COR-L47 (cell line): ENCODE measurements around the gene ACSM3.
A peak's percentile ranks its signal among the peaks of the same experiment; 100 is the strongest.
"Not testable (repeated sequence)": the region's sequence is repeated elsewhere in the genome, so short reads cannot be mapped to it uniquely, and the experiment has no call there.

Source experiments
- DNase-seq: peaks from one replicate; lab custom pipeline; 2025; lab: John Stamatoyannopoulos, UW

Gene ACSM3

DNA sequence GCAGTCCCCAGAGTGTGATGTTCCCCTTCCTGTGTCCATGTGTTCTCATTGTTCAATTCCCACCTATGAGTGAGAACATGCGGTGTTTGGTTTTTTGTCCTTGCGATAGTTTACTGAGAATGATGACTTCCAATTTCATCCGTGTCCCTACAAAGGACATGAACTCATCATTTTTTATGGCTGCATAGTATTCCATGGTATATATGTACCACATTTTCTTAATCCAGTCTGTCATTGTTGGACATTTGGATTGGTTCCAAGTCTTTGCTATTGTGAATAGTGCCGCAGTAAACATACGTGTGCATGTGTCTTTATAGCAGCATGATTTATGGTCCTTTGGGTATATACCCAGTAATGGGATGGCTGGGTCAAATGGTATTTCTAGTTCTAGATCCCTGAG, 8.0 kb upstream of the ACSM3 start:
- not testable (repeated sequence) for DNase-seq

DNA sequence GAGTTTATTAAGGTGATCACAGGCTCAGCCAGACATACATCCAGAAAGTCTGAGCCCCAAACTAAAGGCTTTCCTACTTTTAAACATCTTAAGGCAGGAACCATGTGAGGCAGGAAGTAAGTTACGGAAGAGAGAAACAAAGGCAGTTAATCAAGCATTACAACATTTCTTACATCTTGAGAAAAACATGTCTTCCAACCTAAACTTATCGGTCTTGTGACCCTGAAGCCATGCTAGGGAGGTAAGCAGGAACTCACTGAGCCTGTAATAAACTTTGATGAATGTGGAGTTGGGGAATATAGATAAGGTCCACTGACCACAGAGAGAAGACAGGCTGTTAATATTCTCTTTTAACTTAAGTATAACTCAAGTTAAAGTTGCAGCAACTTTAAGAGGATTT, 3.5 kb upstream of the ACSM3 start:
- no peak for DNase-seq

DNA sequence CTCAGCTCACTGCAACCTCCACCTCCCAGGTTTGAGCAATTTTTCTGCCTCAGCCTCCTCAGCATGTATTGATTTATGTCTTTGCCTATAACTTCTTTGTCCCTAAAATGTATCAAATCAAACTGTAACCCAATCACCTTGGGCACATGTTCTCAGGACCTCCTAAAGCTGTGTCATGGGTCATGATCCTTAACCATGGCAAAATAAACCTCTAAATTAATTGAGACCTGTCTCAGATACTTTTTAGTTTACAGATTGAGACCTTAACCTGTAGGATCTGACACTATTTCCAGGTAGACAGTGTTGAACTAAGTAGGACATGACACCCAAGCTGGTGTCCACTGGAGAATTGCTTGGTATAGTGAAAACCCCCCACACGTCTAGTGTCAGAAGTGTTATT, 2.6 kb upstream of the ACSM3 start:
- no peak for DNase-seq

DNA sequence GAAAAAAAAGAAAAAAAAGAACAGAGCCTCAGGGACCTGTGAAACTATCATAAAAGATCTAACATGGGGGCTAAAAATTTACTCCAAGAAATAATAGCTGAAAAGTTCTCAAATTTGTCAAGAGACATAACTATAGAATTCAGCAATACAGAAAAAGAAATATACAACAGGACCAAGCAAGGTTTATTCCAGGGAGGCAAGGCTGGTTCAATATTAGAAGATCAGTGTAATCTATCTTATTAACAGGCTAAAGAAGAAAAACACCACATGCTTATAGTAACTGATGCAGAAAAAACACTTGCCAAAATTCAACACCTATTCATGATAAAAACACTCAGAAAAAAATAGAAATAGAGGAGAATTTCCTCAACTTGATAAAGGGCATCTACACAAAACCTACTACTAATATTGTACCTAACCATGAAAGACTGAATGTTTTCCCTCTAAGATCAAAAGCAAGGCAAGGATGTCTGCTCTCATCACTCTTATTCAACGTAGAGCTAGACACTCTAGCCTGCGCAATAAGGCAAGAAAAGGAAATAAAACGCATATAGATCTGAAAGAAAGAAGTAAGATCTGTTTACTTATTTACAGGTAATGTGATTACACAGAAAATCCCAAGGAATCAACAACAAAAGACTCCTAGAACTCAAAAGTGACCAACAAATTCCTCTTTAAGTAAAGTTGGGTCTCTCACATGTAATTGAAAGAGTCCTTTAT, 1.2 kb upstream of the ACSM3 start:
- DNase-seq = no peak

DNA sequence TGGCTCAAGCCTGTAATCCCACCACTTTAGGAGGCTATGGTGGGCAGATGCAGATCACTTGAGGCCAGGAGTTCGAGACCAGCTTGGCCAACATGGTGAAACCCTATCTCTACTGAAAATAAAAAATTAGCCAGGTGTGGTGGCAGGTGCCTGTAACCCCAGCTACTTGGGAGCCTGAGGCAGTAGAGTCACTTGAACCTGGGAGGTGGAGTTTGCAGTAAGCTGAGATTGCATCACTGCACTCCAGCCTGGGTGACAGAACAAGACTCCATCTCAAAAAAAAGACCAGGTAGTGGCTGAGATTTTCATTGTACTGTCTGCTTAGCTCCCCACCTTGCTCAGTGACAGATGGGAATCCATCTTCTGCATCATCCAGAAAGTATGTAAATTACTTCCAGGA, 634 bp downstream of the ACSM3 start:
- not testable (repeated sequence) for DNase-seq

DNA sequence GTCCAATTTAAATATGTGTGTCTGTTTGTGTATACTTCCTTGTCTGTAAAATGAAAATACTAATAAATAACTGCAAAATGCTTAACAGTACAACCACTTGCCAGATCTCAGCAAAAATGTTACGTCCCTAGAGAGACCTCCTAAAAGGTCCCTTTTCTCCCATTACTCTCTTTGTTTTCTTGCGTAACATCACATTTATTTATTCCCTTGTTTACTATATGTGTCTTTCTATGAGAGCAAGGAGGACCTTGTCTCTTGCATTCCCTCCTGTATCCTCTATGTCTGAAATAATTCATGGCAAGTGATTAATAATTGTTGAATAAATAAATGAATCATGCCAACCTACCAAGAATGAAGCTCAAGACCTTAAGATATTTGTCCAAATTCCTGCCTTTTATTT, 1.9 kb downstream of the ACSM3 start:
- no peak for DNase-seq

DNA sequence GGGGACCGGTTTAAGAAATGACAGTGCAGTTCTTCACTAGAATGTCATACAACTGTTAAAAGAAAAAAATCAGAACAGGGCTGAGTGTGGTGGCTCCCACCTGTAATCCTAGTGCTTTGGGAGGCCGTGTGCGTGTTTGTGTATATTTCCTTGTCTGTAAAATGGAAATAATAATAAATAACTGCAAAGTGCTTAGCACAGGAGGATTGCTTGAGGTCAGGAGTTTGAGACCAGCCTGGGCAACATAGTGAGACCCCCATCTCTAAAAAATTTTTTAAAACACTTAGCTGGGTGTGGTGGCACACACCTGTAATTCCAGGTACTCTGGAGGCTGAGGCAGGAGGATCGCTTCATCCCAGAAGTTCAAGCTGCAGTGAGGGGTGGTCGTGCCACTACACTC, 2.5 kb downstream of the ACSM3 start:
- DNase-seq = no peak

DNA sequence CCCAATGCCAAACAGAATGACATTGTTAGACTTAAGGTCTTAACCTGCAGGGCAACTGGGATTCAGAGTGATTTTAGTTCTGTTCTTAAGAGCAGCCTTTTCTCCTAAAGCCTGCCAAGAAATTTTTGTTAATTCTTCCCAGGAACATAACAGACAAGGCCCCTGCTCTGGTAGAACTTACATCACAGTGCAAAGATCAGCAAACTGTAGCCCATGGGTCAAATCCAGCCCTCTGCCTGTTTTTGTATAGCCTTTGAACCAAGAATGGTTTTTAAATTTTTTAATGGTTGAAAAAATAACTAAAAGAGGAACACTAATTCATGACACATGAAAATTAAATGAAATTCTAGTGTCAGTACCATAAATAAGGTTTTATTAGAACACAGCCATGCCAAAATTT, 3.8 kb downstream of the ACSM3 start:
- no peak for DNase-seq

DNA sequence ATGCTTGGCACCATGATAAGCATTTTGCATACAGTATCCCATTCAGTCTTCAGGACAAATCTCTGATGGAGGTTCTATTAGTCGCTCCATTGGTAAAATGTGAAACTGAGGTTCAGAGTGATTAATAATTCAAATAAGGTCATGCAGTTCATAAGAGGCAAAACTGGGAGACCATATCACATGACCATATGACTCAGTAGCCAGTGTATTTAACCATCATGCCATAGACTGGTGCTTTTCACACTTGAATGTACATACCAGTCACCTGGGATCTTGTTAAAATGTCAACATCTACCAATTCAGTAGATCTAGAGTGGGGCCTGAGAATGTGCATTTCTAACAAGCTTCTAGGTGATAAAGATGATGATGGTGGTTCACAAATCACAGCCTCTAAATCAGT, 4.3 kb downstream of the ACSM3 start:
- DNase-seq = no peak

DNA sequence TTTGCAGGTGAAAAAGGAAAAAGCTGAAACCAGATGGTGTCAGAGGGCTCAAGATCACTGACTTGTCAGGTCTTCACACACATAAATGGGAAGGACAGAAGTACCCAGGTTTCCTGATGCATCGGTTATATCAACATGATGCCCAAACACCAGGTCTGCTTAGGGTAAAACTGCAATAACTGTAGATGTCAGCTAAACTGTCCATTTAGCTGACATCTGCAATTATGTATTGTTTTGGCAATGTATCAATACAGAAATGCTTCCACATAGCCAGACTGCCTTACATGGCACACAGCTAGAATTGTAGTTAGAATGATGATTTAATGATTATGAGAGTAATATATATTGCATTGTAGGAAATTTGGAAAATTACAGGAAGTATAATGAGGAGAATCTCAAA, 5.0 kb downstream of the ACSM3 start:
- no peak for DNase-seq

DNA sequence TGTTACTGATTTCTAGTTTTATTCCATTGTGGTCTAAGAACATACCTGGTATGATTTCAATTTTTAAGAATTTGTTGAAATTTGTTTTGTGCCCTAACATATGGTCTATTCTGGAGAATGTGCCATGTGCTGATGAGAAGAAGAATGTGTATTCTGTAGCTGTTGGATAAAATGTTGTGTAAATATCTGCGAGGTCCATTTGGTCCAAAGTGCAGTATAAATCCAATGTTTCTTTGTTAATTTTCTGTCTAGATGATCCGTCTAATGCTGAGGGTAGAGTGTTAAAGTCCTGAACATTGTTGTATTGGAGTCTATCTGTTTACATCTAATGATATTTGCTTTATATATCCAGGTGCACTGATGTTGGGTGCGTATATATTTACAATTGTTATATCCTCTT, 9.9 kb downstream of the ACSM3 start:
- no peak for DNase-seq

DNA sequence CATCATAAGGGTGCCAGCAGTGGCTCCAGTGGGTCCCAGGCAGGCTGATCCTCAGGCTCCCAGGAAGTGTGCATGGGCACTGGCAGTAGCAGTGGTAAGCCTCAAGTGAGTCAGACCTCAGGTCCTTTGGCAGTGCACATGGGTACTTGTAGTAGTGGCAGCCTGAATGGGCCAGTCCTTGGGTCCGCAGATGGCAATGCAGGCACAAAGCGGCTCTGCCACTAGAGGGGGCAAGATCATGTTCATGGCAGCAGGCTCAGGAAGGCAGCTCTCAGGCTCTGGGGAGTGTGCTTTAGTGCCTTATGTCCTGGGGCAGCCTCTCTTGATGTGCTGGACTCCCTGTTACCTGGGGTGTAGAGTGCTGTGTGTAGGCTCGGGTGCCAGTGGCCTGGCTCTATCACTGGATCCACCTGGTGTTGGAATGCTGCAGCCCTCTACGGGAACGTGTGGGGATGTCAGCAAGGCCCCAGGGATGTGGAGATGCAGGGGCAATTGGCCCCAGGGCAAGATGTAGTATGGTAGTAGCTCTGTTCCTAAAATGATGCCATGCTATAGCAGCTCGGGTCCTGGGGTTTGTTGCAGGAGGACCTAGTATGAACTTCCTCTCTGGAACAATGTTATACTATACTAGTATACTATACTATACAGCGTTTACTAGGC, 11.0 kb downstream of the ACSM3 start:
- peak; percentile 42 for DNase-seq

DNA sequence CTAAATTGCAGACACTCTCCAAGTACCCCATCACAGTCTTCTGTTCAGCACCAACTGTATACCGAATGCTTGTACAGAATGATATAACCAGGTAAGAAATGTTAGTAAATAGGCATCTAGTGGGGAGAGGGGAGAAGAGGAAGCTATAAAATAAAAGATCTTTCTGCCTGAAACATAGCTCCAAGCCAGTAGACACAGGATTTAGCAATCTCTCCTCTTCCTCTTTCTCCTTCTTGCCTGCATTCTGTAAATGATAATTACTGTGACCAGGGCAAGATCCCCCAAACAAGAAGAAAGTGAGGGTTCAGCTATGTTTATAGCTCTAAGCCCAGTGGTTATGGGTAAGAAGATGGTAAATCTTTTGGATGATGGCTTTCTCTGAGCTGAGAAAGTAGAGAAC, 17.9 kb downstream of the ACSM3 start:
- no peak for DNase-seq

DNA sequence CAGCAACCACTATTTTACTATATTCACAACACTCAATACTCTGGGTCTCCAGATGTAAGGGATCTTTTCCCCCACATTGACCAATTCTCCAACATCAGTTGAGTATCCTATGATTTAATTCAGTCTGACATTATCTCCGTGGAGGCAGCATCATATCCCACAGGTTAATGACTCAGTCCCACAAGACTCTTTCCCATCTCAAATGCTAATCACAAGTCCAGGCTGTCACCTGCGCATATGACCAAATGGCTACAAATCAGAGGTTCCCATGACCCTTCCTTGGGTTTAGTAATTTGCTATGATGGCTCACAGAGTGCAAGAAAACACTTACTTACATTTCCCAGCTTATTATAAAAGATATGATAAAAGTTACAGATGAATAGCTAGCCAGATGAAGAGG, 18.7 kb downstream of the ACSM3 start:
- no peak for DNase-seq

DNA sequence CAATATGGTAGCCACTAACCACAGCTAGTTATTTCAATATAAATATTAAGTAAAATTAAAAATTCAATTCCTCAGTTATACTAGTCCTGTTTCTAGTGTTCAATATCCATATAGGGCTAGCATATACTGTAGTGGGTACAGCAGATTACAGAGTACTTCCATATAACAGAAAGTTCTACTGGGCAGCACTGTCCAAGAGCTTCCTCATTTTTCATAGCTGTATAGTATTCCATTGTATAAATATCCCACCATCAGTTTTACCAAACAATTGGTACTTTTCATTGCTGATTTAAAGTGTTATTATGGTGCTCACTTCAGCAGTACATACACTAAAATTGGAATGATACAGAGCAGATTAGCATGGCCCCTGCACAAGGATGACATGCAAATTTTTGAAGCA, 20.4 kb downstream of the ACSM3 start:
- DNase-seq = no peak

DNA sequence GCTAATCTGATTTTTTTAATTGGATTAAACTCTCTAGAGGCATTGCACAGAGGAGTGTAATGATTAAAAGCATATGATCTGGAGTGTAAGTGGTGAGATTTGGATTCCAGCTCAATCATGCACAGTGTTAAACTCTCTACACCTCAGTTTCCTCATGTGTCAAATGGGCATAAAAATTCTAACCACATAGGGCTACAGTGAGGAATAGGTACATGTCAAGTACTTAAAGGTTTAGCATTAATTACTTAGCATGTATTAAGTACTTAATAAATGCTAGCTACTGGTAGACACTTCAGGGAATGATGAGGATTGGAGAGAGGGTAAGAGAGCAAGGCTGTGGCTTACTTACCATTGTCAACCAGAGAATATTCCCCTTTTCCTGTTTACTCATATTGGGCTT, 25.3 kb downstream of the ACSM3 start:
- DNase-seq = no peak

DNA sequence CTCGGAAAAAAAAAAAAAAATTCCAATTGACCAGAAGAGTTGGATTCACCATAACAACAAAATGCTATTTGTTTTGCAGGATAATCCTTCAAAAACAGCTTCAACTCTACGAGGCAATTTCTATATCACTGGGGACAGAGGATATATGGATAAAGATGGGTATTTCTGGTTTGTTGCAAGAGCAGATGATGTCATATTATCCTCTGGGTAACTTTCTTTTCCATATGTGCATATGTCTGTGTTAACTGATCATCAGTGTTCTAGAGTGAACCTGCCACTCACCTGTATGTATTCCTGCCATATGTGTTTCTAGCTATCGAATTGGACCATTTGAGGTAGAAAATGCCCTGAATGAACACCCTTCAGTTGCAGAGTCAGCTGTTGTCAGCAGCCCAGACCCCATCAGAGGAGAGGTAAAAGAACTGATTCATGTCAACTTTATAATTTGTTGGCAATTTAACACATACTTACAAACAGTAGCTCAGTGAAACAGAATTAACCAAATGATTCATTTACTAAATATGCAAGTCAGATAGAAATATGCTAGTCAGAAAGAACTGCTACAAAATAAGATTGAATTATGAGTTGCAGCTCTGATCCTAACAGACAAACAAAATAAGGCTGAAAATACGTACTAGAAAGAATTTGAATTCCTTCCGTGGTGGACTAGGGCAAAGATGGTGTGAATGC, 28.3 kb downstream of the ACSM3 start:
- no peak for DNase-seq

DNA sequence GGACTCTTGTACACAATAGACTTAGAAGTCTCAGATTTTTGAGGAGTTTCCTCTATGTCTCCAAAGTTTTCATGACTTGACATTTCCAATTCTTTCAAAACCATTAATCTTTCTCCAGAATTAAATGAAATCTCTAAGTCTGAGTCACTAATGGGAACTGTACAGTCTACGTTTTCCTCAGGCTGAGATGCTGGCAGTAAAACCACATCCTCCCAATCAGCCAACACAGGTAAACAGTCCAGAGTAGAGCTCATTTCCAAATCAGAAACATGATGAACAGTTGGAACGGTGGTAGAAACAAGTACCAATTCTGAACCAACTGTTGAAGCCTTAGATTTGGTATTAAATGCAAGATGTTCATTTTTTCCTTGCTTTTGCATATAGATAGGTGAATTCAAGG, 34.5 kb downstream of the ACSM3 start:
- DNase-seq = no peak

DNA sequence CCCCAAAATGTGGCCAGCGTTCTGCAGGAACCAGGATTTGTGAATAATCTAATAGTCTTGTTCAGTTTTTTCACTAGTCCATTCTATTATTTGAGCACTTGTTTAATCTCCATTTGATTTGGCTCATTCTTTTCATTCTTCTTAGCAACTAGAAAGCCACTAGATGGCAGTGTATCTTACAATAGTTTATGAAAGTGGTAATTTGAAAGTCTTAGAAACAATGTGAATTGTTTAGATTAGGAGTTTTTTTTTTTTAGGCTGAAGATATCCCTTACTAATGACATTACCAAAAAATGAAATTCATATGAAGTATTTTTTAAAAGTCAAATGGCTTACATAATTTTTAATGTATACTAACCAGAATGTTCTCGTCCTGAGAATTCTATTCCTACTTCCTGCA, 35.8 kb downstream of the ACSM3 start:
- DNase-seq = no peak

DNA sequence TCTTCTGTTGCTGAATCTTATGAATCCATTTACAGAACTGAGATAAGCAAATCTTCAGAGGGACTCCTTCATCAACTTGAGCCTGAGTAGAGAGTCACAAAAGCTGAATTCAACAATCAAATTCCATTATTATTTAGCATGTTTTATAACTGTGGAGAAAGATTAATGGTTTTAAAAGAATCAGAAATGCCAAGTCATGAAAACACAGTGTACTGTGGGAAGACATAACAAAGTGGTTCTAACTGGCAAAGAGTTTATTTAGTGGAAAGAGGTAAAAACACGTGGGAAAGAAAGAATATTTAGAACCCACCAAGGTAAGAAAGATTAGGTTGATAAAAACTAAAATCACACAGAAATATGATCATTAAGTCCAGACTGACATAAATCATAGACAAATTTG, 37.5 kb downstream of the ACSM3 start:
- DNase-seq = no peak

DNA sequence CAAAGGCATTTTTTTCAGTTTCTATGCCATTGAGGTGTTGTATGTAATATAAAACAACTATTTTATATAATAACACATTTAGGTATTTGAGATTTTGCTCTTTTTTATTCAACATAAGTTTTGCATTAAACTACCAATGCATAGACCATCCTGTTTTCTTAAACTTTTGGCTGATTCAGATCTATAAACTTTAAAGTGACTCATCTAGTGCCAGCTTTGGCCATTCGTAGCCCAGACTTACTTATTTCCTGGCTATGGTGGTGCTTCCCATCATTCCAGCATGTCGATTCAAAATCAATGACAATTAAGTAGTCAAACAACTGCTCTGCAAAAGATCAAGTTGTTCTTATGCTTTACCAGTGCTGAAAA, 39.4 kb downstream of the ACSM3 start:
- no peak for DNase-seq

DNA sequence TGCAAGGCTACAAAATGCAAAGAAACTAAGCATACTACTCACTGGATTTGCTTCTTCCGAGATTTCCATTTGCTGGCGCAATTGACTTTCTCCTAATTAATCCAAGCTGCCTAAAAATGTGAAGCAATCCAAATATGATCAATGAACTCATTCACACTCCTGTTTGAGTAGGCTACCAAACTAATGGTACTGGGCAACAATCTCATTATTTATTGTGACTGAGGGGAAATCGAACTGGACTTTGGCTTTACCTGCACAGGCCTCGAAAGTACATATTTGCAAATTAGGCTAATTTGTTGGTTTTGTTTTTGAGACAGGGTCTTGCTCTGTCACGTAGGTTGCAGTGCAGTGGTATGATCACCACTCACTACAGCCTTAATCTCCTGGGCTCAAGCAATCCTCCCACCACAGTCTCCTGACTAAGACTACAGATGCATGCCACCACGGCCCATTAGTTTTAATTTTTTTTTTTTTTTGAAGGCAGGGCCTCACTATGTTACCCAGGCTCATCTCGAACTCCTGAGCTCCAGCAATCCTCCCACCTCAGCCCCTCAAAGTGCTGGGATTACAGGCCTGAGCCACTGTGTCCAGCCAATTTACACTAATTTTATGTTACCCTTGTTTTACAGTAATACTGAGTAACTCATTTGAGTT, 39.9 kb downstream of the ACSM3 start:
- no peak for DNase-seq

DNA sequence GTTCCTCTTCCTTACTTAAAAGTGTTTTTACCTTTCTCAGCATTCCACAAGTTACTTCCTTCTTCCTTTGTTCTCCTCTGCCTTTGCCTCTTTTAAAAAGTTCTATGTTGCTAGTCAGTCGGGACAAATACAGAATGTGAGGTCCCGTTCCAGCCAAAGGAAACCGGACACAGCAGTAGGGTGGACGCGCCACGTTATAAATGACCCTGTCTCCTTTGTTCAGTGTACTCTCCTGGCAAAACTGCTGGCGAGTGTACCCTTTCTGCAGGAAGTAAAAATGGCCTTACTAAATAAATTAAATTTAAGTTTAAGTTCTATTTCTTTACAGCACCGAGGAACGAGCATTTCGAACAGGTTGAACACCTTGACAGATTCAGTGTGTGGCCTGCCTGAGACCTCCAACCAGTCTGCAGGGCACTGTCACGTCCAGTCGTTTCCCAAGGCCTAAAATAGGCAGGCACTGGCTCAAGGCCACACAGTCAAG, 41.9 kb downstream of the ACSM3 start:
- peak; percentile 21 for DNase-seq
